ENCODE data around the gene TOMM7. TPM values are rescaled to one million over a fixed set of nuclear protein-coding genes. Genes with fewer than 3 reads are reported as not detected.

Gene TOMM7
- total and polyA plus RNA-seq, 9 of the 15 experiments (the other 6 are each of a cell fraction or from before 2014, with no cell fraction given): 283 to 1,717 (median 638) TPM

GRCh38 chr7:22854158-22855048, 31.8 kb upstream of the TOMM7 start (continued):
- TF ChIP-seq RERE (CRISPR knock-in tag; IDR thresholded peaks at IDR 0.05; ENCODE audit: borderline replicate concordance) (peak; percentile 74; the same call in 1 of the 2 replicates), ZBTB1 (CRISPR knock-in tag; IDR thresholded peaks at IDR 0.05; ENCODE audit: borderline replicate concordance, low read depth) (peak; percentile 54; the same call in 1 of the 2 replicates), ZNF354B (CRISPR knock-in tag; IDR thresholded peaks at IDR 0.05) (no peak), POU5F1 (IDR thresholded peaks at IDR 0.05; ENCODE audit: borderline replicate concordance, low read depth, low read length, partially characterized antibody) (no peak), CHAMP1 (IDR thresholded peaks at IDR 0.05) (no peak), NR2C2 (CRISPR knock-in tag; IDR thresholded peaks at IDR 0.05) (peak; percentile 38), NR2C2 (tag; IDR thresholded peaks at IDR 0.05) (peak; percentile 65), NR1H2 (CRISPR knock-in tag; IDR thresholded peaks at IDR 0.05) (peak; percentile 66; the same call in 1 of the 2 replicates), MTF1 (CRISPR knock-in tag; IDR thresholded peaks at IDR 0.05; ENCODE audit: borderline replicate concordance) (no peak), ZNF511 (CRISPR knock-in tag; IDR thresholded peaks at IDR 0.05) (no peak; the same call in 1 of the 2 replicates)

Measured in K562 (cell line).